Stimulated activated CD8-positive, alpha-beta memory T cell treated with anti-CD3 and anti-CD28 coated beads, Interleukin-12 subunit alpha, Interleukin-12 subunit beta, amount 100 ng/mL, for 24 hours (primary cell): Measurements from ENCODE around the gene OSGEP.
"Not testable (repeated sequence)": the region's sequence is repeated elsewhere in the genome, so short reads cannot be mapped to it uniquely, and the experiment has no call there.

Source experiments
- DNase-seq: peaks from one replicate; pipeline ENCODE4 v3.0.0-alpha.2; 2020; ENCODE audit errors: extremely low read depth

OSGEP gene

DNA sequence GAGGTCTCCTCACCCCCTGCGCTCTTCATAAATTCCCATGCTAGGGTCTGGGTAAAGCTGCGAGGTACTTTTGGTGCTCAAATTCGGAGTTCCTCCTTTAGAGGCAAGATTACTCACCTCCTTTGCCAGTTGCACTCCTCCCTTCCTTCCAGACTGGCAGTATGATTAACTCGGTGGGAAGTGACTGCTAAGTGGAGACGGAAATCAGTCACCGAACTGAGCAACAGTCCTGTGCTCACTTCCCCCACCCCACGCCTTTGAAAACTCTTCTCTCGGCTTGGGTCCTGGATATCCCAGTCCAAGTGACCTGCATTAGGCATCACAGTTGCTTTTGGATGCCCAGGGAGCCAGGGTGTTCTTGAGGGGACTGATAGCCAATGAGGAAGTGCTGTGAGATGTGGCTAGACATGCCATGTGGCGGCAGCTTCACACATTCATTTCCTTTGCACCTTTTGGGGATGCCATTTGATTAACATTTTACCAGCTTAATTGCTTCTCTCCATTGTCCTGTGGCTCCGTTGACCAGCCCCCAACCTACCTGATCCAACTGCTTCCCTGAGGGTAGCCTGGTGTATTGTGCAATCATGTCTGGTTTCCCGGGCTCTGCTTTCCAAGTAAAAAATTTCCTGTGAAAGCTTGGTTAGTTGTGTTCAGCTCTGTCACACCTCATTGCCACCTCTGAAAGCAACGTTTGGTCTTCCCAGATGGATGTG lies 15.4 kb upstream of the OSGEP start:
- DNase-seq, result no peak

DNA sequence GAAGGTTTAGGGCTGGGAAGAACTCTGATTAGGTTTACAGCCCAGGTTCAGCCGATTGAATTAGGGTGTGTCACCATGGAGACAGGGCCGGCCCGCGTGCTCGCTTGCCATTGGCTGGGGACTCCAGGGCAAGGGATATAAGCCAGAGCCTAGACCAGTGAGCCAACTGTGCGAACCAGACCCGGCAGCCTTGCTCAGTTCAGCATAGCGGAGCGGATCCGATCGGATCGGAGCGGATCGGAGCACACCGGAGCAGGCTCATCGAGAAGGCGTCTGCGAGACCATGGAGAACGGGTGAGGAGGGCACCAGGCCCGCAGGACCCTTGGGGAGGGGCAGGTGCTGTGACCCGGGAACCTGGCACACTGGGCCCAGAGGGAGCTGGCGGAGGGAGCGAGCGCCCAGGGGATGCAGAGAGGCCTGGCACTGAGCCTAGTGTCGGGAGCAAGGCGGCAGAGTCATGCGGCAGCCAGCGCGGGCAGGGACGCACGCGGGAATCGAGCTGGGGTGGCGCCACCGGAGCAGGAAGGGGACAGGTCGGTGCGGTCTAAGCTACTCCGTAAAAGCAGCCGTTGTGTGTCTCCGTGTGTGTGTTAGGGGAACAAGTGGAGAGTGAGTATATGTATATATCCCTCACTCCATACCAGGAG lies 14.8 kb upstream of the OSGEP start, which contains the start of gene PNP:
Gene PNP, plus strand, starts transcription at position 165 of the 648 bp plus-strand sequence. Its CDS starts 119 bp downstream, at position 284.
- peak; percentile 65 for DNase-seq

DNA sequence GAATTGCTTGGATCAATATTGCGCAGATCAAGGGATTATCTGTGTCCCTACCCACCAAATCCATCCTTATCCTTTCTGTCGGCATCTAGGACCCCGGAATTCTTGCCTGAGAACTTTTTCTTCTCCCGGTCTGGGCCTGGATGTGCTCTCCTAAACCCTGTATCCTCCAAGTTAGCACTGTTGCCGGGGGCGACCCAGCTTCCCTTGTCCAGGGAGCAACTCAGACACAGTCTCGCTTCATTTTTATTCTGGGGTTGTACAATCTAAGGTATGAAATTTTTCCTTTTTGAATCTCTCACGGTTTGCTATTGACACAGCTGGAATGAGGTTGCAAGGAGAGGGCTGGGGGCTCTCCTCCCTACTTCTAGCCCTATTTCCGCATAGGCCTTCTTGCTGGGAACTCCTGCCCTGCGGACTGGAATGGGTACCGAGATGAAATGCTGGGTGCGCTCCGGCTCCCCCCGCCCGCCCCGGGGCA lies 14.2 kb upstream of the OSGEP start:
- DNase-seq, result no peak

DNA sequence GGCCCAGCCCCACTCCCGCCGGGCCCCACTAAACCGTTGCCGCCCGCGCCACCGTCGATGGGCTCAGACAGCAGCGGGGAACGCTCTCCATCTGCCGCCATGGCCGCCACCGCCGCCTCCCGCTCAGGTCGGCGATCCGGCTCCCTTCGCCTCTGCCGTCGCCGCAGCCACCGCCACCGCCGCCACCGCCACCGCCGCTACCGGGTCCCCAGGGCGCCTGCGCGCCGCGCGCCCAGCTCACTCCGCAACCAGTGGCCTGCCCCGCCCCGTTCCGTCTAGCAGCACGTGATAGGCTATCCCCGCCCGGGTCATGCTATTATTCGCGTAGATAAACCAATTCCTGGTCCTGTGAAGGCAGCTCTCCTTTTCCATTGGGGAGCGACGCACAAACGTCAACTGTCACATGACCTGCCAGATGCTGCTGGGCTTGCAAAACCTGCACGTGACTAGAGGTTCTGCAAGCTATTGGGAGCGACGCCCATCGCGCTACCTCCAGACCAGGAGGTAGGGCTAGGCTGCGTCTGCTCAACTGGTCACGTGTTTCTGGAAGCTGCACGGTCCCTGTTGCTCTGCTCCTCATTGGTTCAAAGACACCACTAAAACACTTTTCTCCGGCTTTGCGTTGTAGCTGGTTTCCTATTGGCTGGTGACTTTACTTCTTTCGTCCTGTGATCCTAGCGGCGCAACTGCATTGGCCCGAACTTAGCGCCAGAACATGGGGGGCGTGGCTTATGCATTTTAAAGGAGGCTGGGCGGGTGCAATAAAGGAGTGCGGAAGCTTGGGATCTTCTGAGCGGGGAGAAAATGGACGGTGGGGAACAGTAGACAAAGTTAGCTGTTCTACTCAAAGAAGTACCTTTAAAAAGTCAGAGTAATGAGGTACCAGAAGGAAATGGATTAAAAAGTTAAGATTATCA lies 6.9 kb upstream of the OSGEP start, which contains the start of gene PIP4P1:
Gene PIP4P1, minus strand, starts transcription at position 210 of the 917 bp plus-strand sequence. Its CDS starts 109 bp downstream, at position 101.
- peak; percentile 98 for DNase-seq

DNA sequence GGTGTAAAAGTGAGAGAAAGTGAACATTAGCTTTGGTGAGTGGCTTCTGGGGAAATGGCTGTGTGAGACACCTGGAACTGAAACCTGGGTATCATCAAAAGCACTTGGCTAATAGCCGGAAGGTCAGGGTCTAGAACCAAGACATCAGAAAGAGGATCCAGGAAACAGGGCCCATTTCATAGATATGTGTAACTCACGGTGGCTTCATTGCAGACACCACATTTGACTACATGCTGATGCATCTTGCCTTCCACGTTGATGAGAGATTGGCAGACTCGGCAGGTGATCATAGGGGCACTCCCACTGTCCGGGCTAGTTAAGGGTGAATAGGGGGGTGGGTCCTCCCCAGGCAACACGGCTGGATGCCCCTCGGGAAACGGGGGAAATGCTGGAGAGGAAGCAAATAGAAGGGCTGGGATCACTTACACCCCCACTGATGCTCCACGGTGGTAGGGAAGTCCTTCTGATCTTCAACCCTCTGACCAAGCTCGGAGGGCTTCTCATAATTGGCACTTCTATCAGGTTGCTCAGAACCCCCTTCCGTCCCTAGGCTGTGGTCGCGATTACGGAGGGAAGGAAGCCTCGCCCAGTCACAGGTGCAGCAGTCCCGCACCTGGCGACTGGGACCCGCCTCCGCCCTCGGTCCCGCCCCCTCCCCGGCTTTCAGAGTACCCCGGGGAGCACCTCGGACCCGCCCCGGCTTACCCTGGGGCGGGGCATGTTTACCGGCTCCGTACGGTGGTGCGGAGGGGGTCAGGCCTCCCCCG lies 6.0 kb upstream of the OSGEP start:
- DNase-seq, result no peak

DNA sequence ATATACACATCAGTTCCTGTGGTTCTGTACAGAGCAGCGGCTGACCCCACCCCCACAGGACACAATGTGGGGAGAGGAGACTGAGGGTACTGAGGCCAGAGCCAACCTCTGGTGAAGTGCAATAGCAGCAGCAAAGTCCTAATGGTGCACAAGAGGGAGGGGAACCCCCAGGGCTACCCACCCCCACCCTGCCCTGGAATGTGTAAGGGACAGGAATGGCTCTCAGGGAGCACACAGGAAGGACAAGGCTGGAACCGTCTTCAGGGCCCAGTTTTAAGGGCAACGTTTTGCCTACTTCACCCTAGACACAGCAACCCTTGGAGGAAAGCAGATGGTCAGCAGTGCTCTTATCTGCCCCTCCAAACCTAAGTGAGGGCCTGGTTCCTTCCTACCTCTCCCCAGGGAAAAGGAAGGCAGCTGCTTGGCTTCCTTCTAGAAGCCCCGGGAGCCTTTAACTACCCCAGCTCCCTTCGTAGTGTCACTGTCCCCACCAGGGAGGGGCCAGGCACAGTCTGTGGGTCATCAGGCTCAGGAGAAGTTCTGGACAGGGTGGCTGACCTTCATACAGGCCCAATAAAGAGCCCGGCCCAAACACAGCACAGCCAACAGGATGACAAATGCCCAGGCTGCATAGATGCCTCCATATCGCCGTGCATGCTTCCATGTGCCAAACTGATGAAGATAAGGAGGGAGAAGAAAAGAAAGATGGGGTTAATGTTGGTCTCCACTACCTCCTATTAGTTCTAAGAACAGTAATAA lies 3.6 kb upstream of the OSGEP start:
- no peak for DNase-seq

DNA sequence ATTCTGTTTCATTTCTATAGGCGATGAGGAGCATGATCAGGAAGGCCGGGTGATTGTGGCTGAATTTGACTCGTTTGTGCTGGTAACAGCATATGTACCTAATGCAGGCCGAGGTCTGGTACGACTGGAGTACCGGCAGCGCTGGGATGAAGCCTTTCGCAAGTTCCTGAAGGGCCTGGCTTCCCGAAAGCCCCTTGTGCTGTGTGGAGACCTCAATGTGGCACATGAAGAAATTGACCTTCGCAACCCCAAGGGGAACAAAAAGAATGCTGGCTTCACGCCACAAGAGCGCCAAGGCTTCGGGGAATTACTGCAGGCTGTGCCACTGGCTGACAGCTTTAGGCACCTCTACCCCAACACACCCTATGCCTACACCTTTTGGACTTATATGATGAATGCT lies 2.4 kb upstream of the OSGEP start:
- DNase-seq, result no peak

DNA sequence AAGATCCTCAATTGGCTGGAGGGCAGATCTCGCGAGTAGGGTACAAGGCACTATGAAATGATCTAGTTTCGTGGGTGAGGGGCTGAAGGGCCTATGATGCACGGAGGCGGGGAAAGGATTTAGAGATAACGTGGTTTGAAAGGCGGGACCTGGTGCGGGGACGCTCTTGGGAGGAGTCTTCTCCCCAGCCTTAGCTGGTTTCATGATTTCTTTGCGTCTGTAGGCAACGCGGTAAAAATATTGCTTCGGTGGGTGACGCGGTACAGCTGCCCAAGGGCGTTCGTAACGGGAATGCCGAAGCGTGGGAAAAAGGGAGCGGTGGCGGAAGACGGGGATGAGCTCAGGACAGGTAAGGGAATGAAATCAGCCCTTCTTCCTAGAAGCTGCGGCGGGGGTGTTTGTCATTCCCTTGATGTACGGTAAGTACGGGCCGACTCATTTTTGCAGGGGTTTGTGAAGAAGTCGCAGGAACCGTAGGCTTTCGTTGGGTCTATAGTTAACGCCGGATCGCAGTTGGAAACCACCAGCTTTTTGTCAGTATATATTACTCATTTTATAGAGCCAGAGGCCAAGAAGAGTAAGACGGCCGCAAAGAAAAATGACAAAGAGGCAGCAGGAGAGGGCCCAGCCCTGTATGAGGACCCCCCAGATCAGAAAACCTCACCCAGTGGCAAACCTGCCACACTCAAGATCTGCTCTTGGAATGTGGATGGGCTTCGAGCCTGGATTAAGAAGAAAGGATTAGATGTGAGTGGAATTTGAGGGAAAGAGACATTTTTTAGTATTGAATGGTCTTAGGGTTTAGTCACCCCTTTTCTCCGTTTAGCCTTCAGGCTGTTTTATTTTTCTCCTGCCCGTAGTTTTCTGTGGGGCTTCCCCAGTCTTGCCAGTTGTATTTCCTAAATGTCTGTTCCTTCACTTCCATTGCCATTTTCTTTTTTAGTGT lies 1.0 kb upstream of the OSGEP start:
- DNase-seq, result peak; percentile 49

DNA sequence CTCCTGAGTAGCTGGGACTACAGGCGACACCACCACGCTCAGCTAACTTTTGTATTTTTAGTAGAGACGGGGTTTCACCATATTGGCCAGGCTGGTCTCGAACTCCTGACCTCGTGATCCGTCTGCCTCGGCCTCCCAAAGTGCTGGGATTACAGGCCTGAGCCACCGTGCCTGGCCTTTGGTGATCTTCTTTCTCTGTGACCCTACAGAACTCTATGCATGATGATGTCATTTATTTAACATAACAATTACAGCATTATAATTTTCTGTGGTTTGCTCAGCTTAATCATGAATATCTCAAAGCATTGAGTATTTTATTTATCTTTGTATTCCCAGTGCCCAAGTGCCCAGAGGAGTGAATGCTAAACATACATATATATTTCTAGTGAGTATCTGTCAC lies 1.8 kb downstream of the OSGEP start:
- DNase-seq, result not testable (repeated sequence)

DNA sequence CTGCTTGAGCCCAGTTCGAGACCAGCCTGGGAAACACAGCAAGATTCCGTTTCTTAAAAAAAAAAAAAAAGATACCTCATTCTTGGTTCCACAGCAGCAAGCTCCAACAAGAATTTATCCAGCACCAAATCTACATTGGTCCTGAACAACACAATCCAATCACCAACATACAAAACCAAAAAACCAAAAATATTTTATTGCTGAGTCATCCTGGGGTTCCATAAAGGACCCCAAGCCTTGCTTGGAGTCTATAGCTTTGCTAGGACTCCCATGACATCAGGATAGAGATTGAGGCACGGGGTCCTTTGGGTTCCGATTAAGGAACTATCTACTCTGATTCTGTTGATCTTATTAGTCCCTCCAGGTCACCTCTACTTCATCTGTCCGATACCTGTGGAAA lies 7.7 kb downstream of the OSGEP start:
- DNase-seq, result no peak

DNA sequence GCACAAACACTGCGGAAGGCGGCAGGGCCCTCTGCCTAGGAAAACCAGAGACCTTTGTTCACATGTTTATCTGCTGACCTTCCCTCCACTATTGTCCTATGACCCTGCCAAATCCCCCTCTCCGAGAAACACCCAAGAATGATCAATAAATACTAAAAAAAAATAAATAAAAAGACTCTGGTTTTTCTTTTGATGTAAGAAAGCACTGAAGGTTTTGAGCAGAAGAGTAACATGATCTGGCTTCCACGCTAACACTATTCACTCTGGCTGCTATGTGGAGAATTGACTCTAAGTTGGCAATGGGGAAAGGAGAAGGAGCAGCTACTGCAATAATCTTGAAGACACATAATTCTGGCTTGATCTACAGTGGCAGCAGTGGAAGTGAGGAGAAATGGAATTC lies 11.0 kb downstream of the OSGEP start:
- DNase-seq, result not testable (repeated sequence)

DNA sequence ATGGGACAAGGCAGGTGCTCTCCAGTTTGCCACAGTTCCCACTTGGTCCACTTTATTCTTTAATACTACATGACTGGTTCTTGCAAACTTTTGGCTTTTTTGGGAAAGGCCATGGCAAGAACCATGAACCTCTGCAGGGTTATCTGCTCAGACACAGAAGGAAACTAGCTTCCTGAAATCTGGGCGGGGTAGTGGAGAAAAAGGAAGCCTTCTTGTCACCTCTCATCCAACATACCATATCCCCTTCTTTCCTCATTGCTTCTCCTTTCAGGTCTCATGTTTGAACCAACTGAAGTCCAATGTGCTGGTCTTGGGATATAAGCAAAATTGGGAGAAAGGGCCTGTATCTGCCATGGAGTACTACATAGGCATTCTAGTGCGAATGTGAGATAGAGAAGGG lies 13.2 kb downstream of the OSGEP start:
- DNase-seq, result no peak

DNA sequence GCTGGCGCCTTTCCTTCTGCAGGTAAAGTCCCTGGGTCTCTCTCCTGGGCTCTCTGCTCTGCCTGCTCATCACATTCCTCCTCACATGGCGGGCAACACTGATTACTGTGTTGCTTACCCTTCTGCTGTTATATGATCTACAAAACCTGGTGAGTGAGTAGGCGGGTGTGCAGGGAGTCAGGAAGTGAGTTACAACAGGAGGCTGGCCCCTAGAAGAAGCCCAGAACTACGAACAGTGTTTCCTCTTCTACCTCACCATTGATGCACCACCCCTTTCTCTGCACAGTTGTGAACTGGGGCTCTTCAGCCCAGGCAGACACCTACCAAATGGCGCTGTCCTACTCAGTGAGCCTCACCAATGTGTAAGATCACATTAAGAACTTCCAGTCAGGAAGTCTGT lies 13.7 kb downstream of the OSGEP start:
- no peak for DNase-seq

DNA sequence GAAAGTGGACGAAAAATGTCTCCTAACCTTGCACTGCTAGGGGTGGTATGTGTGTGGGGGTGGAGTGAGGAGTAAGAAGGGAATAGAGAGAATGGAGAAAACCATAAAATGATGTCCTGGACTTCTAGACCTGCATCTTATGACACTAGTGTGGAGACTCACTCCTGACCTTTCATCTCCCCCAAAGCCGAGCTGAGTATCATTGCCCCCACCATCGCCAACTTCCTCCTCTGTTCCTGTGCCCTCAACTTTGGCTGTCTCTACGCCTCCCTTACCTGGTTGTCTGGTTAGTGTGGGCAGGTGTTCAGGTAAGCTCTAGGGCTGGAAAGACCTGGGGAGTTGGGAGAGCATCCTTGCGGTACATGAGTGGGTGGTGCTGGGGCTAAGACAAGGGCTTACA lies 14.1 kb downstream of the OSGEP start:
- no peak for DNase-seq

DNA sequence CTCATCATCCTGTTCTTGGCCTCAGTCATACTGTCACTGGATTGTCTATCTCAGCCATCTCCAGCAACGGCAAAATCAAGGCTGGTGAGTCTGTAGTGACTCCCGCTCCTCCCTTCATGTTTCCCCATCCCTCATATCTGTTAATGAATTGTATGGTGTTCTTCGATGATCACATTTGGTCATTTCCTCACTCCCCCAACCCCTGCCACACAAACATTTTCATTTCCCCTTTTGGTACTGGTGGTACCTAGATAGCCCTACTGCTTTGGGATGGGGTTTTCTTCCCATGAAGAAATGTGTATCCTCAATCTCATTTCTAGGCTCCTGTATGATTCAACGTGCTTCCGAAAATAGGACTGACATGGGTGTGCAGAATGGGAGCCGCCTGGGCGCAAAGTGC lies 15.9 kb downstream of the OSGEP start:
- DNase-seq, result no peak

DNA sequence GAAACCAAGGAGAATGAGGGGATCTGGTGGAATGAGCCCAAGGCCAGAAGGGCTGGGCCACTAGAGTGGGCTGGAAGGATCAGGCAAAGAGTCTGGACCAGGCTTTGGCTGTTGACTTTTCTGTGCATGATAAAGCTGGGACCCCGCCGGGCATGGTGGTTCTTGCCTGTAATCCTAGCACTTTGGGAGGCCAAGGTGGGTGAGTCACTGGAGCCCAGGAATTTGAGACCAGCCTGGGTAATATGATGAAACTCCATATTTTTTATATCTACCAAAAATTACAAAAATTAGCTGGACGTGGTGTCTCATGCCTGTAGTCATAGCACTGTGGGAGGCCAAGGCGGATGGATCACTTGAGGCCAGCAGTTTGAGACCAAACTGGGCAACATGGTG lies 18.3 kb downstream of the OSGEP start:
- no peak for DNase-seq

DNA sequence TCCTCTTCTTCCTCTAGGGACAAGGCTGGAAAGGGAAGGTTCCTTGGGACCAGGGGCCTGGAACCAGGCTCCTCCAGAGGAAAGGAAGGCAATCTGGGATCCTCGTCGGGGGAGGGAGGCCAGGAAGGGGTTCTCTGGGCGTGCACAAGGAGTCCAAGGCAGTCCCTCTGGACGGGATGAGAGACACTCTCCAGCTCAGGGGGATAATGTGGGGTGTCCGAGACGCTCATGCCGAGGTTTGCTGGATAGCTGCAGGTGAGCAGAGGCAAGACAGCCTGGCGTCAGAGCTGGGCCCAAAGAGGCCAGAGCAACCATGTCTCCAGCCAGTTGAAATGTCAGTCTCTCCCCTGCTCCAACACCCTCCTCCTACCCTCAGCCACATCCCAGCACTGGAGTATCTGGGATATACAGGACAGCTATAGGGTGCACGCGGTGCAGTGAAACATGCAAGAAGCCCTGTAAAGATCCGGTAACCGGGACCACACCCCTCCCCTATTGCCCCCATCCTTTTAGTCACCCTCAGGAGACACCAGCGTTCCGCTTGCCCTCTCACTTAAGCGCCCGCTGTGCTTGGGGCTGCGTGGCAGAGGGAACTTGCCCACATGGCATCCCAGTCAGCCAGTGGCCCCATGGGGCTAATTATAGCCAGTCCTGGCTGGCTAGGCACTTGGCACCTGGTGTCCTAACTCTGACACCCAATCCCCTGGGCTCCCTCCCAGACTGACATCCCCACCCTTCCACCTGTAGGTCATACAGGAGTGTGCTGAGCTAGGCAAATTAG lies 18.8 kb downstream of the OSGEP start, which contains the start of gene KLHL33:
Gene KLHL33, minus strand, starts transcription at position 585 of the 781 bp plus-strand sequence. Its CDS starts 355 bp downstream, at position 230.
- DNase-seq, result no peak
